ENCODE measurements around the gene CYBA. TPM values are rescaled to one million over a fixed set of nuclear protein-coding genes. Genes with fewer than 3 reads are reported as not detected.

The CYBA gene
- 436 and 456 TPM in 2 replicates for total RNA-seq

DNA sequence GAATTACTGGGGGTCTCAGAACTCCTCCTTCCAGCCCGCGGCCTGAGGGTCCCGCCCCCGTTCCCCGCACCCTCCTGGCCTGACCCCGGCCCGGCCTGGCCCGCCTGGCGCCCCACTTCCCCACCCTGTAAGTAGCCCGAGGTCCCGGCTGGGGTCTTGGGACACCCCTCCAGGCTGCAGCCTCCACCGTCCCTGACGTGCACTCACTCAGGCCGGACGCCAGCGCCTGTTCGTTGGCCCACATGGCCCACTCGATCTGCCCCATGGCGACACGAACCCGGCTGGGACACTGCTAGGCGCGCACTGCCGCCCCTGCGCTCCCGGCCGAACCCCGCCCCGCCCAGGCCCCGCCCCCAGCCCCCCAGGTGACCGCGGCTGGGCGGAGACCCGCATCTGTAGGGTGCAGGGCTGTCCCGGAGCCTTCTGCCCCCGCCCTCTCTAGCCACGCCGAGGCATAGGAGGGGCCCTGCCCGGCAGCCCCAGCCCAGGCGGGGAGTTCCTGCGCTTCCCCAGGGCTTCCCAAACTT is at the start of gene CYBA:
Gene CYBA, minus strand, starts transcription at position 305 of the 527 bp plus-strand sequence. Its CDS starts 40 bp downstream, at position 265.
- intact Hi-C loops (cut with micrococcal nuclease) = loop anchor here (1.0 to 2.0 kb wide), 4 partner anchors 12 to 50 kb away; partner anchors contain the start of genes MVD and SNAI3

DNA sequence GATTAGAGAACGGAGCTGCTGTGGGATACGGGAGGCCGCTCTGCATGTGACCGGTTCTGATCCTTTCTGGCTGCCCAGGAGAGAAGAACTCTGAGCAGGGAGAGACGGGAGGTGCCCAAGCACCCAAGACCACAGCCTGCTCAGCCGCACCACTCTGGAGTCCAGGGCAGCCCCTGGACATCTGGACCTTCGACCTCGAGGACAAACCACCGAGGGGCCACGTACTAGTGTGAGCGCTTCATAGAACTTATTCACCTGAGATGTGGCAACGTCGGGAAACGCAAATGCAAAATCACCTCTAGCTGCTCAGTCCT is 49.4 kb upstream of the CYBA start:
- intact Hi-C loops (cut with micrococcal nuclease) = loop anchor here (2.0 to 5.0 kb wide), 4 partner anchors 13 to 248 kb away; partner anchors contain the start of genes CDT1, SNAI3 and ZFPM1

DNA sequence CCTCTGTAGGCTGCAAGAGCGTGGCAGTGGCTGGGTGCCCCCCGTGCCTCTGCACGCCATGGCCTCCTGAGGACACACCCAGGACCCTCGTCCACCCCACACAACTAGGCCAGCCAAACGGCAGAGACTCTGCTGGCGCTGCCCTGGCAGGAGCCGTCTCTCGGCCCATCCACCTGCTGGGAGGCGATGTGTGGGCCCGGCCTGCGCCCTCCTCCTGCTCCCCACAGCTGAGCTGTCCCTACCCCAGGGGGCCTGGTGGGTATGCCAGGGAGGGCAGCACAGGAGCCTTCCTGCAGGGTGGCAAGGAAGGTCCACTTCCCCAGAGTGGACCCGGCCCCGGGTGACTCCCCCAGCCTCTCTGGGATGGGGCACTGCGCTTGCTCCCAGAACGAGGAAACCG is 48.3 kb upstream of the CYBA start:
- intact Hi-C loops (cut with micrococcal nuclease) = no loop called here

- intact Hi-C loops (cut with micrococcal nuclease) = no loop called here
These were observed 47.8 kb upstream of the CYBA start for GRCh38 chr16:88698646-88699045.

DNA sequence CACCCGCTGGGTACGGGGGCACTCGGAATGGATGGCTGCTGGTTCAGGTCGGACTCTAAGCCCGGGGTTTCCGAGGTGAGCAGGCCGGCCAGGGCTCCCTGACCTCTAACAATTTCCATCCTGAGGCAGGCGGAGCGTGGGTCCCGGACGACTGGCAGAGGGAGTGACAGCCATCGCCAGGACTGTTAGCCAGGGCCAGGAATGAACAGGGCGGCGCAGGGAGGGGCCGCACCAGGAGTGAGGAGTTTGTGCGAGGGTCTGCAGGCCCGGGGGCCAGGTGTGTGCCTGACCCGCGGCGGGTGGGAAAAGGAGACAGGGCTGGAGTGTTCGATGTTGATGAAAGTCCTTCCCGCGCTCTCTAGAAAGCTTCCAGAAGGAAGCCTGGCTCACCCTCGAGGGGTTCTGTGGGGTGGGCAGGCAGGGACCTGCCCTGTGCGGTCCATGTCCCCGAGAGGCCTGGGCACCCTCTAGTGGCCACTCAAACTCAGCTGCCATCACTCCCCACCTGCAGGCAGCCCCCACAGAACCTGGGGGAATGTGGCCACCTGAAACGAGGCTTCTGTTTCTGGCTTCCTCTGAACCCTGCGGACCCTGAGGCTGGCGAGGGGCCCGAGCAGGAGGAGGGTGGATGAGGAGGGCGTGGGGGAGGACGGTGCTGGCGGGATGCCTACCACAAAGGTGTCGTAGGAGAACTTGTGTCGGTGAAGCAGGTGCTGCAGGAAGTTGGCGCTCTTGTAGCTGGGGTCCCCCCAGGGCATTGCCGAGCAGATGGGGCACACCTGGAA is 47.2 kb upstream of the CYBA start:
- intact Hi-C loops (cut with micrococcal nuclease) = no loop called here

GRCh38 chr16:88697116-88697830 is 46.4 kb upstream of the CYBA start:
- intact Hi-C loops (cut with micrococcal nuclease) = no loop called here

DNA sequence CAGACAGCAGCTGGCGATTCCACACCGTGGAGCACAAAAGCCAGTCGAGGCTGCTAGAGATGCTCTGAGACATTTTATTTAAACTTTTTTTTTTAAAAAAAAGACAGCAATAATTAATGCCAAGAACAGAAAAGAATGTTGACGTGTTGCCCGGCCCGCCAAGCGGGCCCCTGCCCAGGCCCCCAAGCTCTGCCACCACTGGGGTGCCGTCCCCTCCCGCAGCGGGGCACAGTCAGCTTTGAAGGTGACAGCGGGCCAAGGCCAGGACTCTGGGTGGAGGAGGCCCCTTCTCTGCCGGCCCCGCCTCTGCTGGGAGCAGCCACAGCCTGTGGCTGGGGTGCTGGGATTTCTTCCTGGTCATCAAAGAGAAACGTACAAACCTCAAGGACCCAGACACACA is 45.6 kb upstream of the CYBA start:
- intact Hi-C loops (cut with micrococcal nuclease) = no loop called here

DNA sequence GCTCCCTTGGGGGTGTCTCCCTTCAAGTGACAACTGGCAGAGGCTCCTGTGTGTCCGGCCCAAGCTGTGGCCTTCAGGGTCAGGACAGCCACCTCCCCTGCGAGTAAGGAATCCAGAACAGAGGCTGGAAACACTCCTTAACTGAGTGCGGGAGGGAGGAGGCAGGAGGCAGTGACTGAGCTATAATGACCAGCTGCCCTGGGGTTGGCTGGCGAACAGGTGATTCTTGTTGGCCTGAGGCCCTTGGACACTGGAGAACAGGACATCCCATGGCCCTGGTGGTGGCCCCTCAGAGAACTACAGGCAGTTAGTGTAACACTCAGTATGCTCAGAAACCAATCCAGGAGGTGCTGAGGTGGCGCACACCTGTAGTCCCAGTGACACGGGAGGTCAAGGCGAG is 44.9 kb upstream of the CYBA start:
- intact Hi-C loops (cut with micrococcal nuclease) = no loop called here

DNA sequence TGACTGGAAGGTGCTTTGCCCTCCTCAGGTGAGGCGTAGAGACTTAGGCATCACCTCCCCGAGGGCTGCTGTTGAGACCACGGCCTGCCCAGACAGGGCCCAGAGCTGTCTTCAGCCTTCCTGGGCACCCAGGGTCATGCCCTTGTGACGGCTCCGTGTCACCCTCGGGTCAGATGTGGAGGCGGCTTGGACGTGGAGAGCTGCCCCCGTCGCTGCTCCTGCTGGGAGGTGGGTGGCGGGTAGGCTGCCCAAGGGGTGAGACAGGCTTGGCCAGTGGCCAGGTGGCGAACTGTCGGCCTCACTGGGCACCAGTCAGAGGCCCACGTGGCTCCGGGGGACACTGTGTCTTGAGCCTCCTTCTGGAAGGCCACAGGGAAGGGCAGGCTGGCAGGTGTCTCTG is 44.4 kb upstream of the CYBA start:
- intact Hi-C loops (cut with micrococcal nuclease) = no loop called here

DNA sequence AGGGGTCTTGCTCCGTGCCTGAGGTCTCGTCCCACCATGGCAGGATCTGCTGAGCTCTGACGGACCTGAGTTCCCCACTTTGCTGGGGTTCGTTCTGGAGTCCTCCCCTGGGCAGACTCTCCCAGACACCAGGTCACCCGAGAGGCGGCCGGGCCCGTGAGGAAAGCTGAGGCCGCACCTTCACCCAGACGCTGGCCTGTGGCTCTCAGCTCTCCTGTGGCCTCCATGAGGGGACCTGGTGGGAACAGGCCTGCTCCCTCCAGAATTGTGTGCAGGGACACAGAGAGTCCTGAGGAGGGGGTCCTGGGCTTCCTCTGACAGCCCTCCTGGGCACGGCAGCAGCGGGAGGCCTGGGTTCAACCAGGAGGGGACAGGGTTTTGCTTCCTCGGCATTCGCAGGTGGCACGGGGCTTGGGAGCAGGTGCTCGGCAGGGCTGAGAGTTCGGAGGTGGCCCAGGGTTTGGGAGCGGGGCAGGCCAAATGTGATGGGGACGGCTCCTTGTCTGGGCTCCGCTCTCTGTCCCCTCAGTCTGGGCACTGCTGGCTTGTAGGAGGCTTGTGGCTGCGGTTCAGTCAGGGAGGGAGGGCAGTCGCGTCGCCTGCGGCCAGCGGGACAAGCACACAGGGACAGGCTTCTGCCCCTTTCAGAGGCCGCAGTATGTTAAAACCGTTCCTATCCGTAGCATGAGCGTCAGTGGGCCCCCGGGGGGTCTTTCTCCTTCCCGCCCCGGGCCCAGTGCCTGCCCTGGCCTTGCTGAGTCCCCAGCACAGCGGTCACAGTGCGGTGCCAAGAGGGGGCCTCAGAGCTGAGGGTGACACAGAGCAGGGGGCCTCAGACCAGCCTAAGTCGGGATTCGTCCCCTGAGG is 43.6 kb upstream of the CYBA start:
- intact Hi-C loops (cut with micrococcal nuclease) = no loop called here

GRCh38 chr16:88693420-88694177 is 42.7 kb upstream of the CYBA start:
- intact Hi-C loops (cut with micrococcal nuclease) = no loop called here

DNA sequence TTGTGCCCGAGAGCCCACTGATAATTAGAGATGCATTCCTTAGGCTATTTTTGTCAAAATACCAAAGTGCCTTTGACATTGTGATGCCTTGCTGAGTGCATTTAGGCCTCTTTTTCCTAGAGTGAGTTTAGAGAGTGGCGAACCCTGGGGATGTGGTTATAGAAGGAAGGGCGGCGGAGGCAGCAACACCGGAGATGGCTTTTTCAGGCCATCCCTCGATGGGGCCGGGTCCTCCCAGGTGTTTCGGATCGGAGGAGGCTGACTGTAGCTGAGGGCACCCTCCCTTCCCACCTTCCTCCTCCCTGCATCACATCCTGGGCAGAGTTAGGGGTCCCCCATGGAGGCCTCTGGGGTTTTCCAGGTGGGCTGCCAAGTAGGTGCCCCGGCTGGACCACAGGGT is 42.0 kb upstream of the CYBA start:
- intact Hi-C loops (cut with micrococcal nuclease) = no loop called here

DNA sequence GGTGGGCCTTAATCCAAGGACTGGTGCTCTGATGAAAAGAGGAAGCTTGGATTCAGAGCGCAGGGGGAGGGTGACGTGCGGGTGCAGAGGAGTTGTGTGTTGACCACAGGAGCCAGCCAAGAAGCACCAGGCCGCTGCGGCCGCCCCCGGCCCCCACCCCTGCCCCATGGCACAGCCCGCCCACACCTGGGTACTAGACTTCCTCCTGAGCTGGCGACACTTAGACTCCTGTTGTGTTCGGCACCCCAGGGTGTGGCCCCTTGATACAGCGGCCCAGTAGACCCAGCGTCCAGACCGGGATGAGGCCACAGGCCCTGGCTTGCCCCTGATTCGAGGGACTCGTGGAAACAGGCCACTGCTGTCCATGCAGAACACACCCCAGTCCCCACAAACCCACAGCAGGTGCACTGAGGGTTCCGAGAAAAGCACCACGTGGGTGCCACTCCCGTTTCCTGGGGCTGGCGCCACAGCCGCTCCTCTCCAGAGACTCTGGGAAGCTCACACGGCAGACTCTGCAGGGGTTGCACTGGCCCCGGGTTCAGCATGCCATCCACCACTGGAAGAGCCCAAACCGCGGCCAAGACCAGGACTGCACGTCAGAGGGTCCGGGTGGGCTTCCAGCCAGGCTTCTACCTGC is 41.2 kb upstream of the CYBA start:
- intact Hi-C loops (cut with micrococcal nuclease) = no loop called here

DNA sequence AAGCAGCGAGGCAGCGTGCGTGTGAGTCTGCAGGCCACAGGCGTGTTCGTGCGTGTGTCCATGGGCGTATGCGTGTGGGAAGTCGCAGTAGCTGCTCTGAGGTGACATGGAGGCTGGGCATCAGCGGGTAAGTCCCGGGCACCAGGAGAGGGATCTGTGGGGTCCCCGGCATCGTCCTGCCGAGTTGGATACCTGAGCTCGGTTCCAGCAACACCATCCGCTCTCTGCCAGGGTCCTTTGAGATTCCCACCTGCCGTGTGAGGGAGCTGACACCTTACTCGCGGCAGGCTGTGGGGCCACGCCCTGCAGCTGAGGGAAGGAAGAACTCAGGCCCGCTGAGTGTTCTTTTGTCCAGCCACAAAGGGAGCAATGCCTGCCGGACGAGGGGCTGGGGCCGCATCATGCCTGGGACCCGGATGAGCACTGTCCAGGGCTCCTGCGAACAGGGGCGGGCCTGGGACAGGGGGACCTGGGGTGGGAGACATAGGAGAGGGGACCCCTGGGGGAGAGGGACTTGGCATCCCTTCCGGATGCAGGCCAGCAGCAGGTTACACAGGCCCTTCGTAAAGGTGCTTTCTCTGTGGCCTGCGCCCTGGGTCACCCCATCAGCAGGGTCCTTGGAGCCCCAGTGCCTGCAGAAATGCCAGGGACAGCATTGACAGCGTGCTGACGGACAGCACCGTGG is 40.4 kb upstream of the CYBA start:
- intact Hi-C loops (cut with micrococcal nuclease) = no loop called here

DNA sequence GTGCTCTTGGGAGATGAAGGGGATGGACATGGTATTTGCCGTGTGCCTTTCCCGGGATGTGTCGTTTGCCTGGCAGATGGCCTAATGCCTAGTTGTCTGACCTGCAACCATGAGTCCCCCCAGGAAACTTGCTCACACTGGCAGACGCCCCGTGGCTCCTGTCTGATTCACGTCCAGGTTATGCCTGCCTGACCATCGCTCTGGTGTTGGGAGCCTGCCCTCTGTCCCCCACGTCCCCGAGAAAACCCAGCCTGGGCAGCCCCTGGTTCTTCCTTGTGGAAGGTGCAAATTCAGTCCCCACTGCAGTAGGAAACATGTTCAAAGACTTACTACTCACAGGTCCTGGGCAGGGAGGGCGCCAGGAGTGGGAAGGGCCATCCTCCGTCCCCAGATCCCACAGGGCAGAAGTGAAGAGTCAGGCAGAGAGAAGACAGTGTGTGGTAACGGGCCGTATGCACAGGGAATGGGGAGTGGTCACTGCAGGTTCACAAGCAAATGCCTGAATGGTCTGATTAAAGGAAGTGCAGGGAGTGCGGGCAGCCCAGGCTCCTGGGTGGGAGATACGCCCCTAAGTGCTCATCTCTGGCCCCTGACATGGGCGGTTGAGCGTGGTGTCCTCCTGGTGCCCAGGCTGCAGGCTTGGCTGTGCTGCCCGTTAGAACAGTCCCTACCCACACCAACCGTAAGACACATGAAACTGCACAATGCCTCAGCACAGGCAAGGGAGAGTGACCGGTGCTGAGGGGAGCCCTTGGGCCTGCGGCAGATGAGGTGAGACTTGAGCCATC is 39.7 kb upstream of the CYBA start:
- intact Hi-C loops (cut with micrococcal nuclease) = no loop called here

DNA sequence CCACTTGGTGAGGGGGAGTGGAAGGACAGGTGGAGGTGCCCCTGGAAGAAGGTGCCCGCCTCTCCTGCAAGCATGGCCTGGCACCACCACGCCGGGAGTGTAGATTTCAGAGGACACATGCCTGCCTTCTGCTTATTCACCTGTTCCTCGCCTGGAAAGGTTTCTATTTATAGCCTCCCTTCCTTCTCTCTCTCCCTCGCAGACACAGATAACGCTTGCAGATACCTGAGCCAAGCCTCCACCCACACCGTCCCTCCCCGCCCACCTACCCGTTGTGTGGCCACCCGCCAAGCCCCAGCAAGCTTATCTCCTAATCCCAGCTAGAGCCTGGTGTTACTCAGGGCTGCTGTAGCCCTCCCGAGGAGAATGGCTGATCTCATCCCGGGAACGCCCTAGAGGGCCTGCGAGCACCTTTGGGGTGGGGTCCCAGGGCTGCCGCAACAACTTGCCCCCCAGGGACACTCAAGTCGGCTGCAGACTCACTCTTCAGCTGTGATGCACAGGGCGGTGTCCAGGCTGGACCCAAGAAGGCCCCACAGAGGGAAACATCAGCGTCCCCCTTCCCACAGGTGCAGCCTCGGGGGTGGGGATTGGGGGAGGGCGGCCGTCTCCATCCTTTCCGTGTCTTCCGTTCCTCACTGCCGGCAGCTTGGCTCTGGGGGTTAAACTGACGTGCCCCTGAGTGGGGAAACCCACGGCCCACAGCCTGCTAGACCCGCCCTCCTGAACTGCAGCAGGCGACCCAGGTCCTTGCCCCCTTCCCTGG is 37.3 kb upstream of the CYBA start:
- intact Hi-C loops (cut with micrococcal nuclease) = no loop called here

DNA sequence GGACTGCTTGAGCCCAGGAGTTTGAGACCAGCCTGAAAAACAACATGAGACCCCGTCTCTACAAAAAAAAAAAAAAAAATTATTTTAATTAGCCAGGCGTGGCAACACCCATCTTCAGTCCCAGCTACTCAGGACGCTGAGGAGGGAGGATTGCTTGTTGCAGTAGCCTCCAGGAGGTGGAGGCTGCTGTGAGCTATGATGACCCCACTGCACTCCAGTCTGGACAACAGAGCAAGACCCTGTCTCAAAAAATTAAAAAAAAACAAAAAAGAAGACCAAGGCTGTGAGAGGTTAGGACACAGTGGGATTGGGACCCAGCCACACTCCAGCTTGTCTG is 36.8 kb upstream of the CYBA start:
- intact Hi-C loops (cut with micrococcal nuclease) = loop anchor here (2.0 kb wide), 1 partner anchor 13 kb away; no protein-coding TSS in a partner anchor

- intact Hi-C loops (cut with micrococcal nuclease) = loop anchor here (2.0 kb wide), 1 partner anchor 14 kb away; no protein-coding TSS in a partner anchor
These were observed 36.4 kb upstream of the CYBA start for GRCh38 chr16:88687254-88687576.

All from T-helper 2 cell treated with Interferon-gamma antibody and Interleukin-4, amounts not matched to agents 100 ng/mL and 5 ng/mL, for 36 hours (primary cell).